Cardiac fibroblast (primary cell): ENCODE data around the gene NFU1.

Experiments
- DNase-seq, 2 donors: peaks; one replicate each; pipeline versions ENCODE4 v3.0.0 to v3.0.0-alpha.2; 2010; ENCODE audit warnings: low read depth in 2 of 2
- H3K4me3 ChIP-seq, 2 donors: replicated peaks in 1 of 2; 1 replicate in 1 of 2; 2 replicates in 1 of 2; pipeline ENCODE4 v1.5.1; 2011; ENCODE audit warnings: low read depth in 2 of 2, low read length in 2 of 2, mild to moderate bottlenecking in 2 of 2, moderate library complexity in 1 of 2
- CTCF ChIP-seq: IDR thresholded peaks from one replicate; pipeline ENCODE4 v1.5.1; 2011; ENCODE audit warnings: low read depth, mild to moderate bottlenecking, low read length, inconsistent platforms

The NFU1 gene

GRCh38 chr2:69390471-69390870 is 46.8 kb downstream of the NFU1 start:
- DNase-seq = no peak
- TF ChIP-seq CTCF = no peak
- no peak overlapping the region for H3K4me3 ChIP-seq

GRCh38 chr2:69390001-69390400 is 47.2 kb downstream of the NFU1 start:
- H3K4me3 ChIP-seq = no peak overlapping the region
- TF ChIP-seq CTCF = no peak
- peak in 1 of 2 donors; percentile 29 for DNase-seq

GRCh38 chr2:69389271-69389670 is 48.0 kb downstream of the NFU1 start:
- TF ChIP-seq CTCF = no peak
- DNase-seq = no peak

GRCh38 chr2:69387770-69388481 is 49.3 kb downstream of the NFU1 start:
- DNase-seq = no peak

More at GRCh38 chr2:69389271-69389670, 48.0 kb downstream of the NFU1 start:
- no peak overlapping the region for H3K4me3 ChIP-seq

GRCh38 chr2:69386789-69387734 is 50.2 kb downstream of the NFU1 start, which contains the start of gene GFPT1:
GFPT1 (minus strand) TSS chr2:69387227; CDS start chr2:69387071, 156 bp downstream.
- peak within 1 kb of the TSS; percentile 79 to 87 for H3K4me3 ChIP-seq
- TF ChIP-seq CTCF = no peak
- peak; percentile 93 to 97 for DNase-seq

More at GRCh38 chr2:69387770-69388481, 49.3 kb downstream of the NFU1 start:
- peak overlapping the region; percentile 57 to 60 for H3K4me3 ChIP-seq
- TF ChIP-seq CTCF = no peak

- DNase-seq = no peak
- peak overlapping the region; percentile 79 to 87 for H3K4me3 ChIP-seq
- TF ChIP-seq CTCF = no peak
Observed at GRCh38 chr2:69386360-69386759, 50.9 kb downstream of the NFU1 start.
